GM12878 (cell line): ENCODE data around the gene HASPIN. TPM values are rescaled to one million over a fixed set of nuclear protein-coding genes. Genes with fewer than 3 reads are reported as not detected.

Source experiments
- ATAC-seq: fragments of 200-7000 bp; cut with Tn5 transposase; 3 replicates; pipeline ENCODE4 v1.9.1; 2020; ENCODE audit warnings: mild to moderate bottlenecking, moderate library complexity
- BruUV-seq: library from RNA; stranded (reverse); fragments of 400-500 nt; replicated peaks from 2 replicates; lab custom pipeline; 2021; lab: Mats Ljungman, UMichigan
- CTCF ChIA-PET: fragments of 300-600 bp; sonication (Branson Sonifier 250); formaldehyde crosslinking; extraction: SDS; loops from one replicate; lab custom pipeline; 2021; ENCODE audit warnings: inconsistent platforms; lab: Yijun Ruan, JAX
- POLR2A ChIA-PET: fragments of 350-600 bp; formaldehyde crosslinking; extraction: SDS; loops from one replicate; lab custom pipeline; 2021; ENCODE audit warnings: inconsistent platforms; lab: Charles Lee
- RAD21 ChIA-PET: fragments of 300-600 bp; sonication (Branson Sonifier 250); formaldehyde crosslinking; loops from one replicate; lab custom pipeline; 2023; ENCODE audit warnings: antibody characterized with exemption; ENCODE audit not compliant: unreplicated experiment; lab: Charles Lee
- SMC1A ChIA-PET: fragments of 300-600 bp; sonication (Branson Sonifier 250); formaldehyde crosslinking; loops from one replicate; lab custom pipeline; 2023; ENCODE audit not compliant: unreplicated experiment, uncharacterized antibody; lab: Charles Lee
- DNase-seq: peaks from one replicate; pipeline ENCODE4 v3.0.0-alpha.2; 2011; ENCODE audit warnings: low read depth, low spot score
- FAIRE-seq: peaks from 3 replicates; lab custom pipeline; 2011; peaks lifted over from hg19 to GRCh38; lab: Jason Lieb, UNC
- H2AFZ ChIP-seq: 2 replicates; pipeline ENCODE4 v1.6.0; 2011; ENCODE audit warnings: low read depth, low read length, control low read depth; ENCODE audit not compliant: control insufficient read depth
- H3K27ac ChIP-seq: 2 replicates; pipeline ENCODE4 v1.5.1; 2011; ENCODE audit warnings: control low read depth; ENCODE audit not compliant: control insufficient read depth, insufficient read depth
- H3K27me3 ChIP-seq, 2 experiments: replicated peaks in 1 of 2; 2 replicates each; pipeline versions ENCODE4 v1.6.0 to v1.6.1; 2011; ENCODE audit warnings: low read length in 1 of 2; ENCODE audit not compliant: control insufficient read depth in 2 of 2, insufficient read depth in 2 of 2
- H3K36me3 ChIP-seq, 2 experiments: 2 replicates each; pipeline ENCODE4 v1.5.1; 2011; ENCODE audit warnings: low read length in 1 of 2; ENCODE audit not compliant: control insufficient read depth in 2 of 2, insufficient read depth in 2 of 2
- H3K4me1 ChIP-seq: 2 replicates; pipeline ENCODE4 v1.6.1; 2011; ENCODE audit warnings: mild to moderate bottlenecking, low read length, moderate library complexity, mixed read lengths; ENCODE audit not compliant: control insufficient read depth, insufficient read depth
- H3K4me2 ChIP-seq: 2 replicates; pipeline ENCODE4 v1.6.0; 2011; ENCODE audit warnings: control low read depth; ENCODE audit not compliant: control insufficient read depth, insufficient read depth
- H3K4me3 ChIP-seq: fragments of 200-600 bp; sonication (generic); 2 replicates; pipeline ENCODE4 v1.5.1; 2016
- H3K79me2 ChIP-seq: 2 replicates; pipeline ENCODE4 v1.6.0; 2011; ENCODE audit warnings: low read length; ENCODE audit not compliant: control insufficient read depth, insufficient read depth
- H3K9ac ChIP-seq: 2 replicates; pipeline ENCODE4 v1.8.0; 2011; ENCODE audit warnings: low read length, control low read depth, mixed read lengths; ENCODE audit not compliant: control insufficient read depth, insufficient read depth
- H3K9me3 ChIP-seq: replicated peaks from 3 replicates; pipeline ENCODE4 v1.5.1; 2011; ENCODE audit warnings: mild to moderate bottlenecking, low read length; ENCODE audit not compliant: control insufficient read depth, insufficient read depth
- H4K20me1 ChIP-seq: 2 replicates; pipeline ENCODE4 v1.6.0; 2011; ENCODE audit not compliant: control insufficient read depth, insufficient read depth
- BHLHE40 ChIP-seq, 2 experiments: fragments of 450-650 bp in 1 of 2; IDR thresholded peaks; 2 replicates each; pipeline ENCODE4 v1.6.1; 2011 to 2017; ENCODE audit warnings: low read depth in 2 of 2, borderline replicate concordance in 1 of 2, improper control_type of control experiment in 1 of 2, low read length in 1 of 2, mild to moderate bottlenecking in 1 of 2
- CHD4 ChIP-seq: fragments of 200-600 bp; sonication (generic); IDR thresholded peaks from 2 replicates; pipeline ENCODE4 v1.6.1; 2016; ENCODE audit warnings: mild to moderate bottlenecking
- CTCF ChIP-seq, 3 experiments: IDR thresholded peaks in 2 of 3; conservative IDR thresholded peaks in 1 of 3; 2 replicates each; pipeline ENCODE4 v1.5.1; 2011; ENCODE audit warnings: low read depth in 3 of 3, low read length in 3 of 3, mild to moderate bottlenecking in 3 of 3, control low read depth in 2 of 3, moderate library complexity in 2 of 3, inconsistent platforms in 1 of 3, mixed read lengths in 1 of 3; ENCODE audit not compliant: control insufficient read depth in 2 of 3, insufficient read depth in 1 of 3; ENCODE audit errors: extremely low read depth in 1 of 3
- KLF5 ChIP-seq: fragments of 450-650 bp; IDR thresholded peaks from 2 replicates; pipeline ENCODE4 v1.6.1; 2014; ENCODE audit warnings: mild to moderate bottlenecking; ENCODE audit not compliant: partially characterized antibody
- LARP7 ChIP-seq: fragments of 450-650 bp; IDR thresholded peaks from 2 replicates; pipeline ENCODE4 v1.6.1; 2017; ENCODE audit warnings: mild to moderate bottlenecking
- MXI1 ChIP-seq: fragments of 150-350 bp; IDR thresholded peaks from 2 replicates; pipeline ENCODE4 v1.6.1; 2011; ENCODE audit warnings: low read depth, mild to moderate bottlenecking, inconsistent platforms, low read length, improper control_type of control experiment
- RBBP5 ChIP-seq: fragments of 200-600 bp; sonication (generic); conservative IDR thresholded peaks from 2 replicates; pipeline ENCODE4 v1.6.1; 2016
- SMAD1 ChIP-seq: fragments of 450-650 bp; IDR thresholded peaks from 2 replicates; pipeline ENCODE4 v1.6.1; 2018; ENCODE audit warnings: mild to moderate bottlenecking, low read depth; ENCODE audit not compliant: partially characterized antibody
- STAT1 ChIP-seq: fragments of 450-650 bp; conservative IDR thresholded peaks from 2 replicates; pipeline ENCODE4 v1.6.1; 2014; ENCODE audit warnings: antibody characterized with exemption, mild to moderate bottlenecking
- TBL1XR1 ChIP-seq: IDR thresholded peaks from 2 replicates; pipeline ENCODE4 v1.6.1; 2012; ENCODE audit warnings: low read depth, low read length, improper control_type of control experiment
- ZNF217 ChIP-seq: fragments of 450-650 bp; IDR thresholded peaks from 2 replicates; pipeline ENCODE4 v1.6.1; 2017; ENCODE audit warnings: antibody characterized with exemption, mild to moderate bottlenecking
- WGBS: methylation state at CpG from one replicate; pipeline ENCODE4 v1.1.6; 2016; ENCODE audit warnings: low lambda C conversion rate; ENCODE audit not compliant: insufficient replicate concordance, insufficient coverage; ENCODE audit errors: missing lambda C conversion rate; 5-methylcytosine and 5-hydroxymethylcytosine counted together
- in situ Hi-C: fragments of 300-500 bp; cut with MboI; formaldehyde crosslinking; loops from 9 replicates; pipeline ENCODE4 v1.14.3; 2018; ENCODE audit warnings: mixed read lengths
- intact Hi-C: fragments of 100-400 bp; cut with micrococcal nuclease; formaldehyde crosslinking; loops from one replicate; pipeline ENCODE4 v1.14.2; 2022; ENCODE audit not compliant: unreplicated experiment
- polyA plus RNA-seq, 11 experiments: library from polyadenylated mRNA; depleted of rRNA in 4 of 11; unstranded in 6 of 11; stranded (reverse) in 5 of 11; fragments of >200 nt; fragmentation: Nextera tagmentation in 4 of 11; fragmentation: Illumina TruSeq in 1 of 11; extraction: Ambion mirVana in 4 of 11; extraction: Trizol in 1 of 11; gene quantifications; 1 replicate in 1 of 11; 2 replicates in 10 of 11; pipeline versions ENCODE4 v1.2.1 to v1.2.3, GENCODE V29; 2011 to 2016; ENCODE audit warnings: inconsistent platforms in 2 of 11, missing spikeins in 2 of 11, low read depth in 1 of 11
- total RNA-seq, 4 experiments: library from RNA; depleted of rRNA in 3 of 4; stranded (reverse); fragments of >200 nt in 3 of 4; fragmentation: Illumina TruSeq in 1 of 4; extraction: Trizol in 1 of 4; gene quantifications; 2 replicates each; pipeline versions ENCODE4 v1.2.1 to v1.2.3, GENCODE V29; 2013 to 2021

The HASPIN gene
- total and polyA plus RNA-seq, 10 of the 15 experiments (the other 5 are each of a cell fraction or from before 2014, with no cell fraction given): 0.80 to 18.0 (median 10.1) TPM

- no peaks in the 10 kb centered on the region for H4K20me1 ChIP-seq
- H3K9ac ChIP-seq: no peak overlapping the region
- DNase-seq (no peak), FAIRE-seq (no peak), ATAC-seq (no peak)
- no TSS peak for BruUV-seq
- H3K36me3 ChIP-seq: no peaks in the 10 kb centered on the region
- ChIA-PET SMC1A (interaction anchor here (1.7 to 3.4 kb wide), 2 partner anchors 13 to 30 kb away, joined by 4 to 17 read pairs; no protein-coding TSS in a partner anchor), CTCF (interaction anchor here (0.6 to 1.3 kb wide), 4 partner anchors 26 to 130 kb away, joined by 3 to 4 read pairs (median 4); no protein-coding TSS in a partner anchor), POLR2A (interaction anchor here (1.0 to 2.3 kb wide), 4 partner anchors 10 to 30 kb away, joined by 3 to 8 read pairs (median 4); no protein-coding TSS in a partner anchor), RAD21 (interaction anchor here (1.3 to 2.5 kb wide), 4 partner anchors 14 to 35 kb away, joined by 3 to 23 read pairs (median 9); no protein-coding TSS in a partner anchor)
- peaks cover 14% of the 10 kb centered on the region; the same call in 2 of the 3 replicates for H3K9me3 ChIP-seq
- H3K27ac ChIP-seq: no peak overlapping the region
- no peak overlapping the region for H3K4me3 ChIP-seq
- no peak for TF ChIP-seq STAT1
- TF ChIP-seq MXI1: no peak
- no peak for TF ChIP-seq CTCF (IDR thresholded peaks at IDR 0.05 in 2 of 3, conservative IDR thresholded peaks at IDR 0.05 in 1 of 3; ENCODE audit: control insufficient read depth in 2 of 3, extremely low read depth in 1 of 3, insufficient read depth in 1 of 3, low read depth in 3 of 3, low read length in 3 of 3)
- no peak for TF ChIP-seq LARP7
- TF ChIP-seq TBL1XR1: no peak
- no peak for TF ChIP-seq SMAD1
- TF ChIP-seq RBBP5: no peak
- TF ChIP-seq KLF5: no peak
- TF ChIP-seq CHD4: no peak
- no peak for TF ChIP-seq ZNF217
- no peak for TF ChIP-seq BHLHE40 (IDR thresholded peaks at IDR 0.05; ENCODE audit: borderline replicate concordance in 1 of 2, low read depth in 2 of 2, low read length in 1 of 2)
- intact Hi-C loops: no loop called here
- H2AFZ ChIP-seq: no peak overlapping the region
- 61% methylated on average over 11 of the region's 12 CpGs for WGBS
- H3K4me2 ChIP-seq: no peak overlapping the region; the same call in 1 of the 2 replicates
- no peaks in the 10 kb centered on the region for H3K27me3 ChIP-seq
- H3K4me1 ChIP-seq: peaks cover 32% of the 10 kb centered on the region
- H3K79me2 ChIP-seq: peaks cover 13% of the 10 kb centered on the region
- in situ Hi-C loops: no loop called here
Observed at GRCh38 chr17:3697103-3697476, 26.6 kb upstream of the HASPIN start.
